Colon (tissue), 2 donors: Measurements from ENCODE around the gene ELOF1.
"Not testable (repeated sequence)": the region's sequence is repeated elsewhere in the genome, so short reads cannot be mapped to it uniquely, and the experiment has no call there.

Experiments used
- FAIRE-seq: peaks from 2 replicates; lab custom pipeline; 2012; peaks lifted over from hg19 to GRCh38; lab: Jason Lieb, UNC
- donor health status: control.
- donor health status: control.

The ELOF1 gene

DNA sequence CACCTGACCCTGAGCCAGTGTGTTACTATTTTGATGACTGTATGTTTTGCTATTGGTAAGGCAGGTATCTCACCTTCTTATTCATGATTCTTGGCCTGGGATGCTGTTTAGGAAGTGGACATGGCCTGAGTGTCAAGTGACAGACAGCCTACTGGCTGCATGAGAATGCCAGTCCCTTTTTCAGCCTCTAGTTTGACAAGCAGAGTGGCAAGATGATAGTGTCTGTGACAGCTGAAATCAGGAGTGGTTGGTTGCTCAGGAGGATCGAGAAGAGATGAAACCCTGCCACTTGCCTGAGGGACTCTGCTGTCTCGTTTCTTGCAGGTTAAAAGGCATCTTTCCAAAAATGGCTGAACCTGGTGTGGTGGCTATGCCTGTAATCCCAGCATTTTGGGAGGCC, 7.1 kb upstream of the ELOF1 start:
- FAIRE-seq, result no peak

DNA sequence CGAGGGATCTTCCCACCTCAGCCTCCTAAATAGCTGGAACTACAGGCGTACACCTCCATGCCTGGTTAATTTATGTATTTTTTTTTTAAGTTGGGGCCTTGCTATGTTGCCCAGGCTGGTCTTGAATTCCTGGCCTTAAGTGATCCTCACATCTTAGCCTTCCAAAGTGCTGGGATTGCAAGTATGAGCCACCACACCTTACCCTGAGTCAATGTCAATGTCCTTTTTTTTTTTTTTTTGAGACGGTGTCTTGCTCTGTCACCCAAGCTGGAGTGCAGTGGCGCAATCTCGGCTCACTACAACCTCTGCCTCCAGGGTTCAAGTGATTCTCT, 6.6 kb upstream of the ELOF1 start:
- not testable (repeated sequence) for FAIRE-seq

DNA sequence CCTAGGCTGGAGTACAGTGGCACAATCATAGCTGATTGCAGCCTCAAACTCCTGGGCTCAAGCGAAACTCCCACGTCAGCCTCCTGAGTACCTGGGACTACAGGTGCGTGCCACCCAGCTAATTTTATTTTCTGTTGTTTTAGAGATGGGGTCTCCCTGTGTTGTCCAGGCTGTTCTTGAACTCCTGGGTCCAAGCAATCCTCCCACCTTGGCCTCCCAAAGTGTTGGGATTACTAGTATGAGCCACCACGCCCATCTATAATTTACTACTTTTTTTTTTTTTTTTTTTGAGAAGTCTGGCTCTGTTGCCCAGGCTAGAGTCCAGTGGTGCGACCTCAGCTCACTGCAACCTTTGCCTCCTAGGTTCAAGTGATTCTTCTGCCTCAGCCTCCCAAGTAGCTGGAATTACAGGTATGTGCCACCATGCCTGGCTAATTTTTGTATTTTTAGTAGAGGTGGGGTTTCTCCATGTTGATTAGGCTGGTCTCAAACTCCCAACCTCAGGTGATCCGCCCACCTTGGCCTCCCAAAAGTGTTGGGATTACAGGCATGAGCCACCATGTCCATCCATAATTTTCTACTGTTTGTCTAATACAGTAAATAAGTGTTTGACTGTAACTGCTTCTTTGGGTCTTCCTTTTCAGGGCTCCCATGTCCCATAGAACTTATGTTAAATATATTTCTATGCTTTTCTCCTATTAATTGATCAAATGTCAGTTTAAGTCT, 5.2 kb upstream of the ELOF1 start:
- not testable (repeated sequence) for FAIRE-seq

DNA sequence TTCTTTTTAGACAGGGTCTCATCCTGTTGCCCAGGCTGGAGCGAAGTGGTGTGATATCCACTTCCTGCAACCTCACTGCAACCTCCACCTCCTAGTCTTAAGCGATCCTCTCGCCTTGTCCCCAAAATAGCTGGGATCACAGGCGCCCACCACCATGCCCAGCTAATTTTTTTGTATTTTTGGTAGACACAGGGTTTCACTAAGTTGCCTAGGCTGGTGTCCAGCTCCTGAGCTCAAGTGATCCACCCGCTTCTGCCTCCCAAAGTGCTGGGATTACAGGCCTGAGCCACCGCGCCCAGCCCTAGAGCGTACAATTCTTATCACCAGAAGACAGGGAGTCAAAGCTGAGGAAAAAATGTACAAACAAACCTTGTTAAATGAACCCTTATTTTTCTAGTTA, 4.5 kb upstream of the ELOF1 start:
- FAIRE-seq, result no peak

DNA sequence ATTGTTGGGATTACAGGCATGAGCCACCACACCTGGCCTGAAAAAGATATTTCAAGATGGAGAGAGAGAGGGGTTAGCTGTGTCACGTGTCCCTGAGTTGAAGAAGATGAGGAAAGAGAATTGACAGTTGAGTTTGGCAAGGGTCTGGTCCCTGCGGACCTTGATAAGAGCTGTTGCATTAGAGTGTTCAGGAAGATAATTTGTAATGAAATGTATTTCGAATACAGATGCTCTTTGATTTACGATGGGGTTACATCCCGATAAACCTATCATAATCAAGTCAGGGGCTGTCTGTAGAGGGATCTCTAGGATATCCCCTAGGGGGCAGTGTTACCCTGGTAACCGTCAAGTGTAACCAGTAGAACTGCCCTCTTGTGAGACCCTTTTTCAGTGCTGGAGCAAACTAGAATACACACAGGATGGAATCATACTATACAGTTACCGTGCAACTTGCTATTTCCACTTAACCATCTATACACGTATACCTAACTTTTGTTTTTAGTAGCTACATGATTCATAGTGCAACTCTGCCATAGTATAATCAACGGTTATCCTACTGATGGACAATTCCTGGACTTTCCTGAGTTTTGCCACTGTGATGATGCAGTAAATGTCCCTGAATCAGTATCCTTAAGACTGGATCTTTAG, 1.5 kb upstream of the ELOF1 start:
- no peak for FAIRE-seq

DNA sequence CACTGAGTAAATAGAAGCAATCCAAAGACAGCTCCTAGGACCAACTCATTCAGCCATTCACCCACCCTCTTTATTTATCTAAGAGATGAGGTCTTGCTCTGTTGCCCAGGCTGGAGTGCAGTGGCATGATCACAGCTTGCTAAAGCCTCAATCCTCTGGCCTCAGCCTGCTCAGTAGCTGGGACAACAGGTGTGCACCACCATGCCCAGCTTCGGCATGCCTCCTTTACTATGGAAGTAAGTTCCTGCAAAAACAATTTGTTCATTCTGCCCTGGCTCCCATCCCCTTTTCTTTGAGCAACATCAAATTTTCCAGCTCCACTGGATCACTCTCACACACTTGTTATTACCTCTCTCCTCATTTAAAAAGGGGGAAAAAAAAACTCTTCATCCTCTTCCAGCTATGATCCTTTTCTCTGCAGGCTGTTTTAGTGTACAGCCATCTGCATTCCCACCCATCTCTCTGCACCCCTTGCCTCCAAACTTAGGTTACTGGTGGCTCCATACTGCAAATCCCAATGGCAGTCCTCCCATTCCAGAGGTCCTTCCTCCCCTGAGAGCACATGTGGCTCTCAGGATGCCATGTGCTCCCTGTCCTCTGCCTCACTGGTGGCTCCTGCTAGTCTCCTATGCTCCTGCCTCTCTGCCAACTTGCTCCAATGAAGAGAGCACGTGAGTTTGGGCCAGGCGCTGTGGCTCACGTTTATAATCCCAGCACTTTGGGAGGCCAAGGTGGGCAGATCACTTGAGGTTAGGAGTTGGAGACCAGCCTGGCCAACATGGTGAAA, 2.2 kb downstream of the ELOF1 start:
- no peak for FAIRE-seq

DNA sequence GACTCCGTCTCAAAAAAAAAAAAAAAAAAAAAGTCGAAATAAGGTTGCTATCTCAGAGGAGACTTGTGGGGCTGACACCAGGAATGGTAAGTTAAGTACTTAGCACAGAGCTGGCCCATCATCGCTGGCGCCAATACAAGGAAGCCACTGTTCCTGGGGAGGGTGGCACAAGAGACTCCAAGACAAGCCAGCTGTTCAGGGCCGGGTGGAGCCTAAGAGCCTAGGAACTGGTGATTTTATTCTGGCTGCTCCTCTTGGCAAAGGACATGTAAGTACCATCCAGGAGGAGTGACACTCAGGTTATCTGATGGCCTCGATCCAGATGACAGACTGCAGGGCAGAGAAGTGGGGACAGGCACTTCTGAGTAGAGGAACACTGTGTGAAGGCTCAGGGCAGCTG, 3.8 kb downstream of the ELOF1 start:
- FAIRE-seq, result no peak

DNA sequence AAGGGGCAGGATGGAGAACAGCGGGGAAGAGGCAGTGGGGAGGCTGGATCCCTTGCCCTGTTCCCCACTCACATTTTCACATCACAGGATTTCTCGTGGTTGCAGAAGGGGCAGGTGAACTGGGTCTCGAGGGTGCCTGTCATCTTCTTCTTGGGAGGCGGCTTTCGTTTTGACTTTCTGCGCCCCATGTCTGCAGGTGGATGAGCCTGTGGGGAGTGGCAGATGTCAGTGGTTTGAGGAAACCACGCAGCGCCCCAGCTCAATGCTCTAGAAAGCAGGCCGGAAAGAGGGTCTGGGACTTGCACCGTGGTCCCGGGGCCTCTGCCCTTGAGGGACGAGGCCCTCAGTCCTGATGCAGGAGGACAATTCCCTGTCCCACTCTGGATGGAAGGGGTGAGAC, 4.9 kb downstream of the ELOF1 start:
- FAIRE-seq, result no peak

DNA sequence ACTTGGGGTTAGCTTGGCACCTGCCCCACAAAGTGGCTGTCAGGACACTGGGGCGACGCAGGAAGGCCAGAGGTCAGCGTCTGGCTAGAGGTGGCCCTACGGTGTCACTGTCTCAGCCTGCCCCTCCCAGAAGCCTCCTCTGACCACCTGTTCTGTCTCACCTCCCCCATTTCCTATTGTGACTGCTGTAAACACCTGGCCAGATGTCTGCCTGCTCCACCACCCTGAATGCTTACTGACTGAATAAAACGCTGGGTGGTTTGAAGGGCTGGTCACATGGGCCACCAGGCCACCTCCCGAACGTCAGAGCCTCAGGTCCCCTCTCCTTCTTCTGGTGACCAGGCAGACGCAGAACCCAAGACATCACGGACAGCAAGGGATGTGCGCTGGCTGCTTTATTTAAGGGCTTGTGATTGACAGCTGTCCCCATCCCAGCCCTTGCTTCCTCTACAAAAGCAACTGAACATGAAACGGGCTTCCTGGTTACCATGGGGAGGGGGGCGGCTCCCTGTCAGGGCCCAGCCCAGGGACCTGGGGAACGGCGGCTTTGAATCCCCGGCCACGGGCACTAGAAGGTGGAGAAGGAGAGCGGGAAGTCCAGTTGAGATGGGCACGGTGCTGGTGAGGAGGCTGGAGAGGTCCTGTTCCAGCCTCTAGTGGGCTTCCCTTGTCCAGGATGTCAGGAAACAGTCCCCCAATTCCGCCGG, 6.2 kb downstream of the ELOF1 start:
- FAIRE-seq, result no peak

DNA sequence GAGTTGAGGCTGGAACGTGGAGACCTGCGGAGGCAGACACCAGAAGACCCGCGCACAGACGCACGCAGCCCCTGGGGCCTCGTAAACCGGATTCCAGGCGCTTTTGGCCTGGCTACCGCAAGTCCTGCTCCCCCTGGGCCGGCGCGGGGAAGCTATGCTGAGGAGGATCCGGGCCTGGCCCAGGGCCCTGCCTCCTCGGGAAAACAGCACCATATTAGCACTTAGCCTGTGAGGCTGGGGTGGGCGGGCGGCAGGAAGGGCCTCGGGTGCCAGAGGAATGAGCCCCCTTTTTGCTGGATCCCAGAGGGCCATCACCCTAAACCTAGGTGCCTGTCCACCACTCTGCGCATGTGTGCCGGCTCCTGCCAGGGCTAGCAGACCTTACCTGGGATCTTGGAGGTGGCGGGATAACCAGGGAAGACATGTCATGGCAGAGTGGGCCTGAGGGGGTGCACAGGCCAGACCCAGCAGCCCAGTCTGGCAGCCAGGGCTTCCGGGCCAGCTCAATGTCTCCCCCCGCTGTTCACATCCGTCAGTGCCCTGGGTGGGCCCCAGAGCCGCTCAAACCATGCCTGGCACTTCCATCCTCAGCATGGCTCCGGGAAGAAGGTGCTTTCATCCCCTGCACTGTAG, 7.3 kb downstream of the ELOF1 start:
- FAIRE-seq, result no peak

DNA sequence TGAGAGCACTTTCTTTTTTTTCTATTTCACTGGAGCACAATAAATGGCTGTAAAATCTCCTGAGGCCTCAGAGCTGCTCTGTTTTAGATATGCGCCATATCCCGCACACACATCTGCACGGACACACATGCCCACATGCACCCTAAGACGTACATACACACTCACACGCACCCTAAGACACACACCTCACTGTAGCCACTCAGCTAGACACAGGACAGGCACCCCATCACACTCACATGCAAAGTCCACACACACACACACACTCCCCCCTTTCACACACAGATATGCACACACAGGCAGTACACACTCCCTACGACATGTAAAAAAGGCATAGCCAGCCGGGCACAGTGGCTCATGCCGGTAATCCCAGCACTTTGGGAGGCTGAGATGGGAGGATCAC, 8.8 kb downstream of the ELOF1 start:
- no peak for FAIRE-seq

DNA sequence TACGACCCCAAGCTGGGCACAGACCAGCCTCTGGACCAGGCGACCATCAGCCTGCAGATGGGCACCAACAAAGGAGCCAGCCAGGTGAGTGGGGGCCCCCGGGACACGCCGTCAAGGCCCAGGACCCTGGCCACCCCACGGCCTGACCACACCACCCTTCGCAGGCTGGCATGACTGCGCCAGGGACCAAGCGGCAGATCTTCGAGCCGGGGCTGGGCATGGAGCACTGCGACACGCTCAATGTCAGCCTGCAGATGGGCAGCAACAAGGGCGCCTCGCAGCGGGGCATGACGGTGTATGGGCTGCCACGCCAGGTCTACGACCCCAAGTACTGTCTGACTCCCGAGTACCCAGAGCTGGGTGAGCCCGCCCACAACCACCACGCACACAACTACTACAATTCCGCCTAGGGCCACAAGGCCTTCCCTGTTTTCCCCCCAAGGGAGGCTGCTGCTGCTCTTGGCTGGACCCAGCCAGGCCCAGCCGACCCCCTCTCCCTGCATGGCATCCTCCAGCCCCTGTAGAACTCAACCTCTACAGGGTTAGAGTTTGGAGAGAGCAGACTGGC, 9.6 kb downstream of the ELOF1 start:
- no peak for FAIRE-seq

DNA sequence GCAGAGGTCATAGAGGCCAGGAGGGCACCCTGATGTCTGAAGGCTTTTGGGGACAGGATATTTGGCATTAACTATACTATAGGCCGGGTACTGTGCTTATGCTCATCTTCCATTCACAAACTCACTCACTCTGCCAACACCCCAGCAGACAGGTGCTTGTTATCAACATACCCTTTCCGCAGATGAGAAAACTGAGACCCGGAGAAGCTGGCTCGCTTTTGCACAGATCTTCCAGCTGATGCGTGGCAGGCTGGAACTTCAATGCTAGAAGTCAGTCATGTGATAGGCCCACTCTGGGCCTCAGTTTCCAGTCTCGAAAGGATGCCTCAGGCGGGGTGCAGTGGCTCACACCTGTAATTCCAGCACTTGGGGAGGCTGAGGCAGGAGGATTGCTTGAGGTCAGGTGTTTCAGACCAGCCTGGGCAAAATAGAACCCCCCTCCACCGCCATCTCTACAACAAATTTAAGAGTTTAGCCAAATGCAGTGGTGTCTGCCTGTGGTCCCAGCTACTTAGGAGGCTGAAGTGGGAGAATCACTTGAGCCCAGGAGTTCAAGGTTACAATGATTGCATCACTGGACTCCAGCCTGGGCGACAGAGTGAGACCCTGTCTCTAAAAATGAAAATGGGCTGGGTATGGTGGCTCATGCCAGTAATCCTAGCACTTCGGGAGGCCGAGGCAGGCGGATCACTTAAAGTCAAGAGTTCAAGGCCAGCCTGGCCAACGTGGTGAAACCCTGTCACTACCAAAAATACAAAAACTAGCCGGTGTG, 10.9 kb downstream of the ELOF1 start:
- no peak for FAIRE-seq

DNA sequence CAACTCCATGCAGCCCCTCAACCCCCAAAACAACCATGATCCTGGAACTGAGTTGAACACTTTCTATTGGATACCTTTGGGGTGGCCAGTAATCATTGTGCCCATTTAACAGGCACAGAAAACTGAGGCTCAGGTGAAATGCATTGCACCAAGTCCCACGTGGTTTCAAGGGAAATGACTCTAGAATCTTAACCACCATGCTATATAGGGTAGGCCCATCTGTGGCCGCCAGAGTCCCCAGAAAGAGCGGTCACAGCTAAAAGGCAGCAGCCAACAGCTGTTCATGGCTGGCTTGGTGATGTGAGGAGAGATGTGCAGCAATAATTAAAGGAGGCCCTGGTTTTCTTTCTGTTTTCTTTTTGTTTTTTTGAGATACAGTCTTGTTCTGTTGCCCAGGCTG, 17.8 kb downstream of the ELOF1 start:
- FAIRE-seq, result no peak

DNA sequence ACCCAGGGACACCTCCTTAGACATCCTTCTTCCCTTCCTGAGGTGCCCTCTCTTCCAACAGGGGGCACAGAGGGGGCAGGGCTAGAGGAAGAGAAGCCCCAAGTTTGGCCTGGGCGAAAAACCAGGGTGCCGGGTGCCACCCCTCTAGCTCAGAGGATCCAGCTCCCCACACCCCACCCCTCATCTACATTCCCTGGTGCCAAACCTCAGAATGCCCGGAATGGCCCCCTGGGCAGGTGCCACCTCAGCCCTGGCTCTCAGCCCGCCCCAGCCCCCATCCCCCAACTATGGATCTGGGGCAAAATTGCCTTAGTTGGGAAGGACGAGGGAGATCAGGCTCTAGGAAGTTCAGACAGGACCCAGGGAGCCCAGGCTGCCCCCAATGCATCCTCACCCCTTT, 18.4 kb downstream of the ELOF1 start:
- FAIRE-seq, result no peak

DNA sequence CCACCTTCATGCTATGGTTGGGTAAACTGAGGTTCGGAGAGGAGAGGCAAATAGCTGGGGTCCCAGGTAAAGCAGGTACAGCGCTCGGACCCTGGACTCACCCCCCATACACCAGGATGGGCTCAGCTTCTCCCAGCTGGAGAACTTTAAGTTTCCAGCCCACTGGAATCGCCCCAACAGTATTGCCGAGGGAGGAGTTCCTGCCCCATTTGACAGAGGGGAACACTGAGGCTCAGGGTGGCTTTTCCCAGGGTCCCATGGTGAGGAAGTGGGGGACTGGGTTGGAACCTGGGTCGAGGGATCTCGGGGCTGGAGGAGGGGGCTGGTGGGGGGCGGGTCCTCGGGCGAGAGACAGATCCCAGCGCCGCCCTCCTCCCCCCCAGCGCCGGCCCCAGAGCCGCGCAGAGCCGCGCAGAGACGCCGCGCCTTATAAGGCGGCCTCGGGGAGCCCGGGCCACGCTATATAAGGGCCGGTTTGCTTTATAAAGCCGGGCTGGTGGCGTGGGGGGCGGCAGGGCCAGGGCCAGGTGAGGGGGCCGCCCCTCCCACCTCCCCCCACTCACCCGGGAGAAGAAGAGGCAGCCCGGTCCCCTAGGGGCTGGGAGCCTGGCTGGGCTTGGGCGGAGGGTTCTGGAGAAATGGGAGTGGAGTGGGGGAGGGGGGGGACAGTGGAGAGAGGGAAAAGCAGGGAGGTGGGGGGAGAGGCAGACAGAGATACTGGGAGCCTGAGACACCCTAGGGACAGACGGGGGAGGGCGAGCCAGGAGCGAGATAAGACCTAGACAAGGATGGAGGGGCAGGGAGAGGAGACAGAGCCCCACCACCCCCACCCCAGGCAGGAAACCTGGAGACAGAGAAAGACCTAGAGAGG, 19.3 kb downstream of the ELOF1 start:
- no peak for FAIRE-seq

DNA sequence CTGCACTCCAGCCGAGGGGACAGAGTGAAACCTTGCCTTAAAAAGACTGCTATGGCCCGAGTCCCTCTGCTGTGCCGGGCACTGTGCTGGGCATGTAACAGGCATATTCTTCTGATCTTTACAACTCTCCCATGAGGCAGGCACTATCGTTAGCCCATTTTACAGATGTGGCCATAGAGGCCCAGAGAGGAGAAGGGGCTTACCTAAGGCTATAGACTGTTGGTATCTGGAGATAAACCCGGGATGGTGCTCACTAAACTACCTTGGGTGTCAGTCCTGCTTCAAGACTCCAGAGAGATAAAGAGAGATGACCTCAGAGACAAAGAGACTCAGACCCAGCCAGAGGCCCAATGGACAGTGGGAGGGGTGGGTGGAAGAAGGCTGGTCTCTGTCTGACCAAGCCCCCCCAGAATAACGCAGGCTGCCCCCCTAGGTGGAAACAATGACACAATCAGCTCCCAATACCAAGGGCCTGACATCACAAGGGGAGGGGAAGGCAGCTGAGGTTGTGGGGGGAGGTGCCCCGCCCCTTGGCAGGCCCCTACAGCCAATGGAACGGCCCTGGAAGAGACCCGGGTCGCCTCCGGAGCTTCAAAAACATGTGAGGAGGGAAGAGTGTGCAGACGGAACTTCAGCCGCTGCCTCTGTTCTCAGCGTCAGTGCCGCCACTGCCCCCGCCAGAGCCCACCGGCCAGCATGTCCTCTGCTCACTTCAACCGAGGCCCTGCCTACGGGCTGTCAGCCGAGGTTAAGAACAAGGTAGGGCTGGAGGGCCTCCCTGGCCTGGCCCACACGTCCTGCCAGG, 20.6 kb downstream of the ELOF1 start, which contains the start of gene CNN1:
TSS of gene CNN1 (plus strand) at position 620 of the 805 bp plus-strand sequence. CDS start at position 697, 77 bp downstream.
- no peak for FAIRE-seq

DNA sequence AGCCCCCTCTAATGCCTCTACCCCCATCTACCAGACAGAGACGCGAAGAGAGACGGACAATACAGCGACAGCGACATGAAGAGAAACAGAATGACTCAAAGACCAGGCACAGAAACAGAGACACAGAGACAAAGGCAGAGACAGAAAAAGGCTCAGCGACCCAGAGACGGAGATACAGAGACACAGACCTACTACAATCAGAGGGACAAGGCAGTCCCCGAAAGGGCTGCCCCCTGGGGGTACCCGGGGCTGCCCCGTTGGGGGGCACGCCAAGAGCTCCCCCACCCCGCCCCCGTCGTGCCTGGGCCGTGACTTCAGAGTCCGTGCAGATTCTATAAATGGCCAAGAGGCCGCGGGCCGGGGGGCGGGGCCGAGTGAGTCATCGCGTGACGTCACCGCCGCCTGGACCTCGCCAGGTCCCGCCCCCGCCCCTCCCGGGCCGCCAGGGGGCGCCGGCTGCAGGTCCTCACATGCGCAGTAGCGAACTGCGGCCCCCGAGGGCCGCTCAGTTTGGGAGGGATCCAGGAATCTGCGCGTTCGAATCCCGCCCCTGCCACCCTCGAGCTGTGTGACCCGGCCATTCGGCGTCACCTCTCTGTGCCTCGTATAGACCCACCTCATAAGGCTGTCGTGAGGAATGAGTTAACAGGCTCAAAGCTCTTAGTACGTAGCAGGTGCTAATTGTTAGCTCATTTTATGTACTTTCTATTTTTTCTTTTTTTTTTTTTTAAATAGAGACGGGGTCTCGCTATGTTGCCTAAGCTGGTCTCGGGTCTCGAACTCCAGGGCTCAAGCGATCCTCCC, 23.0 kb downstream of the ELOF1 start:
- no peak for FAIRE-seq
